PC-3 (cell line): ENCODE results near the gene CACNA1E.

Experiments used
- EZH2 ChIP-seq: fragments of 300-600 bp; sonication (generic); IDR thresholded peaks from one replicate; pipeline ENCODE4 v1.6.1; 2017; ENCODE audit warnings: antibody characterized with exemption, mild to moderate bottlenecking, low read length; ENCODE audit not compliant: unreplicated experiment
- EZH2phosphoT487 ChIP-seq: fragments of 300-600 bp; sonication (generic); IDR thresholded peaks from 2 replicates; pipeline ENCODE4 v1.6.1; 2018; ENCODE audit warnings: mild to moderate bottlenecking, antibody characterized with exemption, low read length, borderline replicate concordance
- TF ChIP-seq, protein P1 (sequence below): fragments of 300-600 bp; sonication (generic); conservative IDR thresholded peaks from 2 replicates; pipeline ENCODE4 v1.5.1; 2017; ENCODE audit warnings: antibody characterized with exemption, low read depth, mild to moderate bottlenecking, low read length

- TF ChIP-seq, protein P1, sequence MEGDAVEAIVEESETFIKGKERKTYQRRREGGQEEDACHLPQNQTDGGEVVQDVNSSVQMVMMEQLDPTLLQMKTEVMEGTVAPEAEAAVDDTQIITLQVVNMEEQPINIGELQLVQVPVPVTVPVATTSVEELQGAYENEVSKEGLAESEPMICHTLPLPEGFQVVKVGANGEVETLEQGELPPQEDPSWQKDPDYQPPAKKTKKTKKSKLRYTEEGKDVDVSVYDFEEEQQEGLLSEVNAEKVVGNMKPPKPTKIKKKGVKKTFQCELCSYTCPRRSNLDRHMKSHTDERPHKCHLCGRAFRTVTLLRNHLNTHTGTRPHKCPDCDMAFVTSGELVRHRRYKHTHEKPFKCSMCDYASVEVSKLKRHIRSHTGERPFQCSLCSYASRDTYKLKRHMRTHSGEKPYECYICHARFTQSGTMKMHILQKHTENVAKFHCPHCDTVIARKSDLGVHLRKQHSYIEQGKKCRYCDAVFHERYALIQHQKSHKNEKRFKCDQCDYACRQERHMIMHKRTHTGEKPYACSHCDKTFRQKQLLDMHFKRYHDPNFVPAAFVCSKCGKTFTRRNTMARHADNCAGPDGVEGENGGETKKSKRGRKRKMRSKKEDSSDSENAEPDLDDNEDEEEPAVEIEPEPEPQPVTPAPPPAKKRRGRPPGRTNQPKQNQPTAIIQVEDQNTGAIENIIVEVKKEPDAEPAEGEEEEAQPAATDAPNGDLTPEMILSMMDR, result no peak
- no peak for TF ChIP-seq EZH2phosphoT487
- no peak for TF ChIP-seq EZH2
These were observed 362.8 kb downstream of the CACNA1E start for GRCh38 chr1:181846001-181846645.
